HG02623 (cell line): ENCODE measurements around the gene CD151.

Experiments used
- ATAC-seq: cut with Tn5 transposase; IDR thresholded peaks from one replicate; pipeline ENCODE4 v1.9.1; 2021; ENCODE audit warnings: moderate library complexity; ENCODE audit not compliant: unreplicated experiment

CD151 gene

DNA sequence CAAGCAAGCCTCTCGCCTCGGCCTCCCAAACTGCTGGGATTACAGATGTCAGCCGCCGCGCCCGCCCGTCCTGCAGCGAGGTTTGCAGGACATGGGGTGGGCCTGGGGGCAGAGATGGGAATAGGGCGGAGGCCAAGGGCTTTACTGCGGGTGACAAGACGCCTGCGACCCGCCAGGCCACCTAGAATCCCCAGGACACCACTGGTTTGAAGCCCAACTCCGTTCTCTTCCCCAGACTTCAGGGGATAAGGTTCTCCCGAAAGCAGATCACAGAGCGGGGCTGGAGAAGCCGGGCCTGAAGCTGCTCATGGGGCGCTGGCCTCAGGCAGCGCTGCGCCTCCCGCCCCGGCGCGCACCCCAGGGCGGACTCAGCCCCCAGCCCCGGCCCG lies 9.2 kb downstream of the CD151 start:
- ATAC-seq: no peak

DNA sequence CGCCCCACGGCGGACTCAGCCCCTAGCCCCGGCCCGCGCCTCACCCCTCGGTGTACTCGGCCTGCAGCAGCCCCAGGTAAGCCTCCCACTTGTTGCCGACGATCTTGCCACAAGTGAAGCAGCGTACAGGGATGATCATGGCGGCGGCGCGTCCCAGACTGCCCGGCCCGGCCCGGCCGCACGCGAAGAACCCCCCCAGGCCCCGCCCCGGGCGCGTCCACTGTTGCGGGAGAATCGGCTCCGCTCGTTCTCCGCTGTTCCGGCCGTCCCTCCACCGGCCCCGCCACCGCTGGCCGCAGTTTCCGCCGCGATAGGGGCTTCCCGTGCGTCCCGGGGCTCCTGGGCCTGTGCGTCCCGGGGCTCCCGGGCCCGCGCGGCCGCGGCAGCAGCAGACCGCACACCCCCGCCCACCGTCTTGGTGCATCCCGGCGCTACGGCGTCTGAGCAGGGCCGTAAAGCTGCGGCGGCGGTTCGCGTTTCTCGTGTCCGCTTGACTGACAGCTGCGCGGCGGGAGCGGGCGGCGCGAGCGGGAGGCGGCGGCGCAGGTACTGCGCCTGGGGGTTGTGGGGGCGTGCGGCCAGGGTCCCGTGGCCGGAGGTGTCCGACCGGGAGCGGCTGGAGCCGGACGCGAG lies 9.7 kb downstream of the CD151 start, which contains the start of the genes POLR2L and TSPAN4:
POLR2L (minus strand) TSS at position 160 of the 633 bp plus-strand sequence; CDS start at position 139, 21 bp downstream.
TSPAN4 (plus strand) TSS at position 483 of the 633 bp plus-strand sequence. CDS start 7,453 bp downstream, outside the sequence.
- peak; percentile 48 for ATAC-seq

DNA sequence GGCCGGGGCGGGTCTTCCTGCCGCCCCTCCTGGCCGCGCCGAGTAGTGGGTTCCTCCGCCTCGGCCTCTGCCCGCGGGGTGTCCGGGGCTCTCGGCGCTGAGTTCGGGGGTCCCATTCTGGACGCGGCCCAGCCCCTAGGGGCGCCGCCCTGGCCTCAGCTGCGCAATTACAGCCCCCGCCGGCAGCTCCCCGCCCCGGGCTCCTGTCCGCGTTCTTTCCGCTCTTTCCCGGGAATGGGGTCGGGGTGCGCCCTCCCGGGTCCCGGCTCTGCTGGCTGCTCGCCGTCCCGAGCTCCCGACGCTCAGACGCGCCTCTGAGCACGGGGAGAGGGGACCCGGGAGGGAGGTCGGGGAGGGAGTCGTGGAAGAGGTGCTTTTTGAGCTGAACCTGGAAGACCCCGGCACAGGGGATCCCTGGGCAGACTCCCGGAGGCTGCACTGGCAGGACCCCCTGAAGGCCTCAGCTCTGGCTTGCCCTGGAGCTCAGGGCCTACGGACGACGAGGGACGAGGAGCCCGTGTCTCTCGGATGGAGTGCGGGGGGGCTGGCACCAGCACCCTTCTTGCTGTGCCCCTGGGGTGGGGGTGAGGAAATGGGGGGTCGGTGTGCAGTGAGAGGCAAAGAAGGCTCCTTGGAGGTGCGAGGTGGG lies 10.5 kb downstream of the CD151 start:
- ATAC-seq: no peak

DNA sequence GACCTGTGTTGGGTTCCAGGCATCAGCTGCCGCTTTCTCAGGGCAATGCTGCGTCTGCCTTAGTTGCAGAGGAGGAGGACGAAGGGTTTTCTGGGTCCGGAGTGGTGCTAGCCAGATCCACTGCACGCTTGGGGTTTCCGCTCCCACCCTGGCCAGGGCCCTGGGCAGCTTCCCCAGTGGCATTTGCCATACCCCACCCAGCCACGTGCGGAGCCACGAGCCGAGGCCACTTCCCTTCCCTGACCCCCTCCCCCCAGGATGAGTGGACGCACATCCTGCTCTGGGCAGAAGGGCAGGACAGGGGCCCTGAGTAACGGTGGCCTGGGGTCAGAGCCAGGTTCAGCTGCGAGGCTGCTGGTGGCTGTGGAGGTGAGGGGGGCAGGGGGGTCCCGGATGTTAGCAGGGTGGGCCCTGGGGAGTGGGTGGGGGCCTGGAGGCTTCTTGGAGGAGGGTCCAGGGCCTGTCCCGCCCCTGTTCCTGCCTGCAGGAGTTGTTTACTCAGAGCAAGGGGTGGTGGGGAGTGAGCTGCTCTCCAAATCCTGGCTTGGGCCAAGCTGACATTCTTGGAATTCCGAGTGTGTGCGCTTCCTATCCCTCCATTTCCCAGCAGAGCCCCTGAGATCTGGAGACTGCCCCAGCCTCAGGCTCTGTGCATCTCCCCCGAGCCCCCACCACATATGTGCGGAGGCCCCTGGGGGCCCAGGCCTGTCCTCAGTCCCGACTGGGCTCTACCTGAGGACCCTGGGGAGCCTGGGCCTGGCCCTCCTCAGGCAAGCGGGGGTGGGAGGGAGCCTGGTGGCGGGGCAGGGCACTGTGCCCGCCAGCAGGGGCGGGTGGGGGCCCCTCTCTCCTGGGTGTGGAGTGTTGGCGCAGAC lies 11.3 kb downstream of the CD151 start:
- ATAC-seq: no peak

DNA sequence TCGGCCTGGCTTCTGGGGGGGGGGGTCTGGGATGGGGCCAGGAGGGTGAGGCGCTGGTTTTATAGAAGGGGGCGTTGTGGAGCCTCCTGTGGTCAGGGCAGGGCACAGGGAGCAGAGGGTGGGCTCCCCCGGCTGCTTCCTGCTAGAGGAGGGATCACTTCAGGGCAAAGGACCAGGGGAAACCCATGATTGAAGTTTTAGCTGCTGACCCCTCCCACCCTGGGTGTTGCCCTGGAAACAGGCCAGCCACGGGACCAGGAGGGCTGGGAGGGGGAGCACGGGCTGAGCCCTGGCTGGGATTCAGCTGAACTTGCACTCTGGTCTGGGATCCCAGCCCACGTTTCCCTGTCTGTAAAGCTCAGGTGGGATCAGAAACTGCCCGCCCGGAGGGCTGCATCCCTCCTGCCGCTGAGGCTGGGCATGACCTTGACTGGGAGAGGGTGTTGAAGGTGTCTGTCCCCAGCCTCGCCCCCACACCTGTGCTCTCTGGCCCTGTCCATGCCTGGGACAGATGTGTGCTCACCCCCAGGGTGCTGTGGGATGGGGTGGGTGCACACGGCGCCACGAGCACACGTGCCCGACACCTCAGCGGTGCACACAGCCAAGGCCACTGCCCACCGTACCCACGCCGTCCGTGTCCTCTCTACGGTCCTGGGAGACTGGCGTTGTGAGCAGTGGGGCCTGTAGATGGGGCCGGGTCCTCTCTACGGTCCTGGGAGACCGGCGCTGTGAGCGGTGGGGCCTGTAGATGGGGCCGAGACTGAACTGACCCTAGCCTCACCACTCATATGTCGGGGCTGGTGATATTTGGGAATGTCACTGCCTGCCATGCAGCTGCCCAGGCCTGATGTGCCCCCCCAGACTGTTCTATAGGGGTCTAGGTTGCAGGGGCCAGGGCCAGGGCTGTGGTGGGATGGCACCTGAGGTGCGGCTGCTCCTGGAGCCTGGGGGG lies 12.2 kb downstream of the CD151 start:
- no peak for ATAC-seq

DNA sequence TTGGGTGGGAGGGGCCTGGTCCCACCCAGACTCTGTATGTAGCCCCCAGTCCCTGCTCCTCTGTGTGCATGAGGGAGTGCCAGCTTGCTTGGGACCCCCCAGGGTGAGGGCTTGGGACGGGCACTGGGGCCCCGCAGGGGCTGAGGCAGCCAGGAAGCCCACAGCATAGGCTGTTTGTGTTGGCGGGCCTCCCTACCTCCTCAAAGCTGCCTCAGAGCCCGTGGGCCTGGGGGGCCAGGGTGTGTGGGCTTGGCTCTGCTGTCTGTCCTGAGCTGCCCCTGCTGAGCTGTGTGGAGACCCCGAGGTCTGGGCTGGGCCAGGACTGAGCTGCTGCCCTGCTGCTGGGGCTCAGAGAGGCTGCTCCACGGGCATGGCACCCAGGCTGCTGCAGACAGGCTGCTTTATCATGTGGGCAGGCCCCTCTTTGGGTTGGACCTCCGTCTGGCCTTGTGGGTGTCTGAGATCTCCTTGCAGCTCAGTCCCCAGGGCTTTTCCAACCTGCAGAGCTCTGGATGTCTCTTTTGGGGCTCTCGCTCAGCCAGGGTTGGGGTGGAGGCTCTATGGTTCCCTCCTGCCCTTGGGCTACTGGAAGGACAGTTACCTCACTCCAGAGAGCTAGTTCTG lies 13.2 kb downstream of the CD151 start:
- ATAC-seq: no peak

DNA sequence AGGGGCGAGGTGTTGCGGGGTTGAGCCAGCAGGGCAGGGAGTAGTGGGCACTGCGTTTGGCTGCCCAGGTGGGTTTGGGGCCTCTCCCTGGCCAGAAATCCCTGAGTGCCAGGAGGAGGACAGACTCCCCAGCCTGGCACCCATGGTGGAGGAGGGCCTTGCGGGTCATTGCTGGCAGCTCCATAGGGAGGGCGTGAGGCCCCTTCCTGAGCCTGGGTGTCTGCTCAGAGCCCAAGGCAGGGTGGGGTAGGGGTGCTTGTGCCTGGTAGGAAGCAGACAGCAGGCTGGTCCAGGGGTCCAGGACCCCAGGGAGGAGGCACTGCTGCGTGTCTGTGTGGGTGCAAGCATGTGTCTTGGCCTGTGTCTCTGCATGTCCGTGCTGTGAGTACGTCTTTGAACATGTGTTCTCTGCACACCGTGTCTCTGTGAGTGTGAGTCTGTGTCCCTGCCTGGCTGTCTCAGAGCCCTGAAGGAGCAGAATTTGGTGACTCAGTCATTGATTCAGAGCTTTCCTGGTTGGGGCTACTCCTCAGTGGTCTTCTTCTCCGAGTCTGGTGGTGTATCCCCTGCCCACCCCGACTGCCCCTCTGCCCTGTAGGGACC lies 13.8 kb downstream of the CD151 start:
- no peak for ATAC-seq

DNA sequence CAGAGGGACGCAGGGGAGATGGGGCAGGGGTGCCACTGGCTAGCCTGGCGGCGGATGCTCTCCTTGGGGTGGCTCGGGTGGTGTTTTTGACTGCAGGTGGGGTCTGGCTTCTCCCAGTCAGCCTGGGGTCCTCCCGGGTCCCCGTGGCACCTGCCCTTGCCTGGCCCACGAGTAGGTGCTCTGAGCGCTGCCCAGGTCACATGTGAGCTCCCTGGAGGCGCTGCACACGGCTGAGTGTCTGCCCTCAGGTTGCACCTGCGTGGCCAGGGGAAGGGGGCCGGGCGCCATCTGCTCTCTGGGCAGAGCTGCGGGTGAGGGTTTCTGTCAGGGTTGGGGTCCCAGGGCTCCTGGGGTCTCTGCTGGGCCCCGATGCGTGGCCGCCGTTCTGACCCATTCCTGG lies 15.1 kb downstream of the CD151 start:
- ATAC-seq: no peak

DNA sequence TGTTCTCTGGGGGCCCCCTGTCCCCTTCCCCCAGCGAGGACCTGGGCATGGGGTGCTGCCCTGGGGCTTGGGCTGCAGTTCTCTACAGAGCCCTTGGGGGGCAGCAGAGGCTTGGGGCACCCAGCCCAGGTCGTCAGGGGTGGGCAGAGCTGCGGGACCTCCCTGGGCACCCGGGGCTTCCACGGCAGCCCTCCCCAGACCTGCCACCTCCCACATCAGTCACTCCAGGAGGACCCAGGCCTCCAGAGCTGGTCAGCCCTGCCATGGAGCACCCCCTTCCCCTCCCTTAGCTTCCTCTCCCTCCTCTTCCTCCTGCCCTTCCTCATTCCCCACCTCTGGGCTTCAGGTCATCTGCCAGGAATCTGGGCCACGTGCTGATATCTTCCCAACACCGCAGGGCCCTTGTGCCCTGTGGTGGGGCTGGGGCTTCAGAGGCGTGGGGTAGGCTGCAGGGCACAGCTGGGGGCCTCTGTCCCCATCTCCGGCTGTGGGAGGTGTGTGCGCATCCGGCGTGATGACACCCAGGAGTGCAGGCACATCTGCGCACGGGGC lies 15.7 kb downstream of the CD151 start:
- ATAC-seq: no peak

DNA sequence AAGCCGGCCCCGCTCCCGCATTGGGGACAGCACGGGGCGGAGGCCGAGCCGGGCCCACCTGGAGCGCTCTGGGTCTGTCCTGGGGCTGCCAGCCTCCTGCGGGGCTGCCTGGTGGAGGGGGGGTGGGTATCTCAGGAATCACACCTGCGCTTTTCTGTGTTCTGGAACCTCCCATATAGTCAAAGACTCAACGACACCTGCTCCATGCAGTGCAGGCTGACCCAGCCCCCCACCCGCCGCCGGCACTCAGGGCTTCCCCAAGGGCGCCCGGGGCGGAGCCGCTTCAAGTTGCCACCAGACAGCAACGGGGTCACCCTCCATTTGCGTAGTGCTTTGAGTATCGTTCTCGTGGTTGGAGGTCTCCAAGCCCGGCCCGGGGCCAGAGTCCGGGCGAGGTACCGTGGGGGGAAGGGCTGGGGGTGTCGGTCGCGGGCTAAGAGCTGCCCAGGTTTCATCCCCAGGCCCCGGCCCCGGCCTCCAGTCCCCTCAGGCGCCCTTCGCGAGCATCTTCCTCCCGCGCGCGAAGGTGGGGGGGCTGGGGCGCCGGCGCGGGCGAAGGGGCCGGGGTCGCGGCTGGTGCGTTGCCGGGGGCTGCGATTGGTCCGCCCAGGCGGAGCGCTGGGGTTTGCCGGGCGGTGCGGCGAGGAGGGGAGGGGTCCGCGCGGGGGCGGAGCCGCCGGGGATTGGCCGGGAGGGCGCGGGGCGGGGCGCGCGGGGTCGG lies 16.5 kb downstream of the CD151 start:
- no peak for ATAC-seq

DNA sequence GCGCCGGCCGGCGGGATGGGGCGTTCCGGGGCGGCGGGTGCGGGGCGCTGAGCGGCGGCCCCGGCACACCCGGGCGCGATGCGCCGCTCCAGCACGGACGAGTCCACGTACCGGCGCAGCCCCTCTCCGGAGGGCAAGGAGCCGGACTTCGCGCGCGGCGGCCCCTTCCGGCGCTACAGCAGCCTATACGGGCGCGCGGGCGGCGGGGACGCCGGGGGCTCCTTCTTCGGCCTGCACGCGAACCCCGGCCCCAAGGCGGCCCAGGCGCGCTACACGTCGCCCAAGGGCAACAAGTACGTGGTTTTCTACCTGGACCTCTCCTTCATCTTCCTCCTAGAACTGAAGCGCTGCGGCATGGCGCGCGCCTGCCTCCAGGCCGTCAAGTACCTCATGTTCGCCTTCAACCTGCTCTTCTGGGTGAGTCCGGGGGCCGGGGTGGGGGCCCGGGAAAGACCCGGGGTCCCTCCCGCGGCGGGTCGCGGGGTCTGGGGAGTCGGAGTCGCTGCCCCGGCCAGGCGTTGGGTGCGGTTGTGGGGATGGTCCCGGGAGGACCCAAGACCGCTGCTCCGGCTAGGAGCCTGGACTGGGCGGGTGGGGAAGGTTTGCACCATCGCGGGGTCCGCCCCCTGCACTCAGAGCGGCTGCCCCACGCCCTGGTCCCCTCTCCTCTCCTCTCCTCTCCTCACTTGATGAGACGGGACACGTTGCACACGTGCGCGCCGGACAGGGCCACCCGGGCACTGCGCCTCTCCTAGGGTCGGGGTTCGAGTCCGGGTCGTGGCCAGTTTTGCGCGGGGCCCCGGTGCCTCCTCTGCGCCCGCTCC lies 17.4 kb downstream of the CD151 start:
- ATAC-seq: no peak

DNA sequence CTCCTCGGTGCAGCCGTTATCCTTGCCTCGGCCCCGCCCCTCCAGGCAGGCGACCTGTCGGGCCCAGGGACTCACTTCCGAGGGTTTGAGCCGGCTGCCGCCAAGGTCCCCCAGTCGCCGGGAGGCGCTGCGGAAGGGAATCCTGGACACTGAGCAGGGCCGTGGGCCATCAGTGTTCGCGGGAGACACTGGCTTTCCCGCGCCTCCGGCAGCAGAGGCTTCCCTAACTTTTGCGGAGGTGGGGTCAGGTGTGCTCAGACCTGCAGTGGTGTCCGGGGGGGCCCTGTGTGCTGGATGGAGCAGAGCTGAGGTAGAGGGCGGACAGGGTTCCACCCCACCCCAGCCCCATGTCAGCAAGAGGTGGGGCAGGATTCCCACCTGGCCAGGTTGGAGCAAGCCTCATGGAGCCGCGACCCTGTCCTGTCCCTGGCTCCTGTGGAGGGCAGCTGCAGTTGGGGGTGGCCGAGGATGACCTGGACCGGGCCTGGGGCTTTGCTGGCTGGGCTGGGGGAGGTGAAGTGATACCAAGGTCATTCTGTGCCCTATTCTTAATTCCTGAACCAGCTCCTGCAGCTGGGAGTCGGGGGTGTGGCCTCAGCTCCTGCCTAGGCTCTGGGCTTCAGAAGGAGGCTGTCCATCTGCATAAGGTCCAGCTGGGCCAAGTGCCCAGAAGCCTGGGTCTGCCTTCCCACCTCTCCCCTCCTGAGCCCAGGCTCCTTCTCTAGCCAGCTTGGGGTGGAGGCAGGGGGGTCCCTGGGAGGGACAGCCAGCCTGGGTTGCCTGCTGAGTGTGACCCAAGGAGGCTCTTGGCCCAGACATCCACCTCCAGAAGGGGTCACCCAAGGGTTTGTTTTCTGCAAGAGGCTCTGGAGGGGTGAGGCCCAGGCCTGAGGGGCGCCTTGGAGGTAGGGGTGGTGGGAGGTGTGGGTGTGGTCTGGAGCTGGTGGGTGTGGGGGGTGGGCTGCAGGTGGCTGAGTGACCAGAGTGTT lies 18.3 kb downstream of the CD151 start:
- no peak for ATAC-seq

DNA sequence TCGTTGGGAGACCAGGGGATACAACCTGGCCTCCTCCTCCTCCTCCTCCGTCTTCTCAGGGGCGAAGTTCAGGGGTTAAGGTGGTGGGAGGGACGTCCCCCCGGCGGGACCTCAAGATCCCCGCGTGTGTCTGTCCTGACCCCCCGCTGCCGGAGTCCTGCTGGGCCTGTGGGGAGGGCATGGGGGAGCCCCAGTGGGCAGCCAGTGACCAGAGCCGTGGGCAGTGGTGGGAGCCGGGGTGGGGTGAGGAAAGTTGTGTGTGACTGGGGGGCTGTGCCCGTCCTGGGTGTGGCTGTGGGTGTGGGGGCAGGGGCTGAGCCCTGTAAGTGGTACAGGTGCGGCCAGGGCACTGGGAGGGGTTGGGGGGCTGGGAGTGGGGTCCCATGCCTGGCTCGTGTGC lies 20.0 kb downstream of the CD151 start:
- no peak for ATAC-seq

DNA sequence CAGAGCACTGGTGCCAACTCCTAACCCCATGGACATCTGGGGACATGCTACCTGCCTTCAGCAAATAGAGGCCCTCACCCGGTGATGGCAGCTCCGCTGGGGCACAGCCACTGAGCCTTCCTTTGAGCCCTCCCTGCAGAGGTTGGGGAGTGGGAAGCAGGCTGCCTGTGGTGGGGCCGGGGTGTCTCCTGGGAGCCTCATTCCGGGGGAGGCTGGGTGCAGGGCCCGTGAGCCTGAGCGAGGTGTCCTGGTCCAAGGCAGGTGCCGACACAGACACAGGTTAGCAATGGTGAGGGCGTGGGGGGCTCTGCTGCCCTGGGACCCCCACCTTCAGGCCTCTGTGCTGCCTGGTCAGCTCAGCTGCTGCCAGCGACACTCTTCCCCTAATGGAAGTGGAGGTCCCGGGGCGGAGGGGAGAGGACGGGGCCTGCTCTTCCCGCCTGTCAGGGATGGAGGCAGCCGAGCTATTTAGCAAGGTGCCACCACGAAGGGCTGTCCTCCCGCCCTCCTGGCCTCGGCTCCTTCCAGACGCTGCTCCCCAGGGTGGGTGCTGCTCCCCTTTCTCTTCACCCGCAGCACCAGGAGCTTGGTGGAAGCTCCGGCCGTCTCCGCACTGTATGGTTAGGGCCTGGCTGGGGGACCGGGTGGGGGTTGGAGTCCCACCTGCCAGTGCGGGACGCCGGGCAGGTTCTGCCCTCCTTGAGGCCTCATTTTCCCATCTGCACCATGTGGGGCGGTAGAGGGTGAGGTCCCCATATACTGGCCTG lies 21.1 kb downstream of the CD151 start:
- ATAC-seq: no peak

DNA sequence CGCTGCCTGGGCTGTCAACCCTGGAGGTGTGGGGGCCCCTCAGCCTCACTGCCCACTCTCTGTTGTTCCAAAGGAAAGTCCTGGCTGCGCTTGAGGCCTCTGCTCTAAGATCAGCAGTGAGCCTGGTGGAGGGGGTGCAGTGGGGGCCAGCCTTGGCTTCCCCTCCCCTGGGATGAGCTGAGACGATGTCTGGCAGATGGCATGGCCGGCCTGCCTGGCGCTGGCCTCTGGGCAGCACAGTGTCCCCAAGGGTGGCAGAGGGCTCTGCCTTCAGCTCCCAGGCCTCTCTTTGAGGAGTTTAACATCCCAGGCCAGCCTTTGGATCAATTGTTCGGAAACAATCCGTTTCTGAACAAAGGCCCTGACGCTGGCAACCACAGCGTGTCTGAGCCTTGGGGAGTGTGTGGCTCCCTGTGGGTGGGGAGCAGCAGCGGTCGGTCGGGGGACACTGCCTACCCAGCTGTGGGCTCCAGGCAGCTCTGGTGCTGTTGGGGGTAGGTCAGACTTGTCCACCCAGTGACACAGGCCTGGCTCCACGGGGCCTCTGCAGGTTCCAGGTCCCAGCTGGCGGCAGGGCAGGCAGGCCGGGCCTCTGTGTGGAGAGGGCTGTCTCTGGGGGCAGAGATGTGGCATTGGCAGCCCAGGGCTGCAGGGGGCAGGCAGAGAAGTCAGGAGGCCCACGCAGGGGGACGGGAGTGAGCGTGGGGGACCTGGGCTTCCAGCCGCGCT lies 22.0 kb downstream of the CD151 start:
- ATAC-seq: no peak
